ENCODE measurements around the gene C3orf33.

Gene C3orf33

GRCh38 chr3:155790272-155790925 is 15.7 kb downstream of the C3orf33 start:
- no peak for TF ChIP-seq MAX (IDR thresholded peaks at IDR 0.05; ENCODE audit: low read depth, low read length)
- no peak for TF ChIP-seq CTCF (IDR thresholded peaks at IDR 0.05; ENCODE audit: low read depth, low read length)
- no peak for TF ChIP-seq MYC (IDR thresholded peaks at IDR 0.05; ENCODE audit: low read depth, low read length)
- no peak for TF ChIP-seq POLR2A (IDR thresholded peaks at IDR 0.05; ENCODE audit: extremely low read depth, insufficient read length)
- H3K4me3 ChIP-seq (ENCODE audit: low read depth, low read length), result no peak overlapping the region
- DNase-seq (ENCODE audit: low read depth), result peak; percentile 1

- TF ChIP-seq POLR2A (IDR thresholded peaks at IDR 0.05; ENCODE audit: extremely low read depth, insufficient read length) (no peak), CTCF (IDR thresholded peaks at IDR 0.05; ENCODE audit: low read depth, low read length) (no peak), MYC (IDR thresholded peaks at IDR 0.05; ENCODE audit: low read depth, low read length) (no peak), MAX (IDR thresholded peaks at IDR 0.05; ENCODE audit: low read depth, low read length) (no peak)
- no peak for DNase-seq (ENCODE audit: low read depth)
- no peak overlapping the region for H3K4me3 ChIP-seq (ENCODE audit: low read depth, low read length)
Observed at GRCh38 chr3:155785662-155786295, 20.3 kb downstream of the C3orf33 start.

- no peak for DNase-seq (ENCODE audit: low read depth)
- TF ChIP-seq MYC (IDR thresholded peaks at IDR 0.05; ENCODE audit: low read depth, low read length) (no peak), MAX (IDR thresholded peaks at IDR 0.05; ENCODE audit: low read depth, low read length) (no peak), POLR2A (IDR thresholded peaks at IDR 0.05; ENCODE audit: extremely low read depth, insufficient read length) (no peak), CTCF (IDR thresholded peaks at IDR 0.05; ENCODE audit: low read depth, low read length) (no peak)
- no peak overlapping the region for H3K4me3 ChIP-seq (ENCODE audit: low read depth, low read length)
Observed at GRCh38 chr3:155782390-155782953, 23.6 kb downstream of the C3orf33 start.

GRCh38 chr3:155780291-155780690 is 25.8 kb downstream of the C3orf33 start:
- H3K4me3 ChIP-seq (ENCODE audit: low read depth, low read length), result no peak overlapping the region
- no peak for TF ChIP-seq MYC (IDR thresholded peaks at IDR 0.05; ENCODE audit: low read depth, low read length)
- no peak for TF ChIP-seq POLR2A (IDR thresholded peaks at IDR 0.05; ENCODE audit: extremely low read depth, insufficient read length)
- no peak for TF ChIP-seq CTCF (IDR thresholded peaks at IDR 0.05; ENCODE audit: low read depth, low read length)
- TF ChIP-seq MAX (IDR thresholded peaks at IDR 0.05; ENCODE audit: low read depth, low read length), result no peak
- DNase-seq (ENCODE audit: low read depth), result no peak

- no peak for TF ChIP-seq MYC (IDR thresholded peaks at IDR 0.05; ENCODE audit: low read depth, low read length)
- no peak for TF ChIP-seq MAX (IDR thresholded peaks at IDR 0.05; ENCODE audit: low read depth, low read length)
- no peak for TF ChIP-seq POLR2A (IDR thresholded peaks at IDR 0.05; ENCODE audit: extremely low read depth, insufficient read length)
- TF ChIP-seq CTCF (IDR thresholded peaks at IDR 0.05; ENCODE audit: low read depth, low read length), result no peak
- DNase-seq (ENCODE audit: low read depth), result no peak
- H3K4me3 ChIP-seq (ENCODE audit: low read depth, low read length), result no peak overlapping the region
Observed at GRCh38 chr3:155778462-155778861, 27.6 kb downstream of the C3orf33 start.
